Measurements from ENCODE around the gene GSTA2.
"Not testable (repeated sequence)": the region's sequence is repeated elsewhere in the genome, so short reads cannot be mapped to it uniquely, and the experiment has no call there.

Gene GSTA2

DNA sequence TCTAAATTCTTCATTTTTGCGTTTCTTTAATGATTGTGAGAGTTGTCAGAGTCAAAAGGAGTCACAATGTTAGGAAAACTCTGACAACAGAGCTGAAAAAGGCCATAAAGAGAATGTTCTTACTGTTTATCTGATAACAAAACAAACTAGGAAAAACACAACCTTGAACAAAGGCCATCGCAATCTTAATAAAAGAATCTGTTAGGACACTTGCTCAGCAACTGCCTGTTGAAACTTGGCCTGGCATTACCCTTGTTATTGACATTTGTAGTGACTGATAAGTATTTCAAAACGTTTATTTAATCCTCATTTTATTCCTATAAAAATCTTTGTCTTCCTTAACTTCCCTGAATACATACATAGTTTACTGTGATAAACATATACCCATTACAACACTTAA lies 24.6 kb upstream of the GSTA2 start:
- peaks cover 6% of the 10 kb centered on the region for H3K4me1 ChIP-seq (ENCODE audit: control insufficient read depth, insufficient read depth, low read length, poor library complexity, severe bottlenecking)
- H3K9me3 ChIP-seq (ENCODE audit: control insufficient read depth, low read length) = peaks cover 6% of the 10 kb centered on the region
- no peaks in the 10 kb centered on the region for H3K36me3 ChIP-seq (ENCODE audit: control insufficient read depth, insufficient read depth, low read length)
- no peak overlapping the region for H3K27ac ChIP-seq (ENCODE audit: low read depth, low read length, severe bottlenecking)
- no CpG with 5 or more reads among the region's 3 CpGs for WGBS, 2 experiments (ENCODE audit: insufficient coverage in 2 of 2)
- H3K4me3 ChIP-seq (ENCODE audit: extremely low read depth, insufficient read depth, low read length, poor library complexity, severe bottlenecking) = no peak overlapping the region

DNA sequence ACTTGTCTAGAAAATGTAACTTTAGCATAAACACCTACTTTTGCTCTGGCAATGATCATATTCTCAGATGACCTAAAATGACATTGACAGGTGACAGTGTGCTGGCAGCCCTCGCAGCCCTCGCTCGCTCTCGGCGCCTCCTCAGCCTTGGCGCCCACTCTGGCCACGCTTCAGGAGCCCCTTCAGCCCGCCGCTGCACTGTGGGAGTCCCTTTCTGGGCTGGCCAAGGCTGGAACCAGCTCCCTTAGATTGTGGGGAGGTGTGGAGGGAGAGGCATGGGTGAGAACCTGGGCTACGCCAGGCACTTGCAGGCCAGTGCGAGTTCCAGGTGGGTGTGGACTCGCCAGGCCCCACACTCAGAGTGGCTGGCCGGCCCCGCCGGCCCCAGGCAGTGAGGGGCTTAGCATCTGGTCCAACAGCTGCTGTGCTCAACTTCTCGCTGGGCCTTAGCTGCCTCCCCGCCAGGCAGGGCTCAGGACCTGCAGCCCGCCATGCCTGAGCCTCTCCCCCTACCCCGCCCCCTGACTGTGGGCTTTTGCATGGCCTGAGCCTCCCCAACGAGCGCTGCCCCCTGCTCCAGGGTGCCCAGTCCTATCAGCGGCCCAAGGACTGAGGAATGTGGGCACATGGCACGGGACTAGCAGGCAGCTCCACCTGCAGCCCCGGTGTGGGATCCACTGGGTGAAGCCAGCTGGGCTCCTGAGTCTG lies 23.1 kb upstream of the GSTA2 start:
- H3K27ac ChIP-seq (ENCODE audit: low read depth, low read length, severe bottlenecking) = no peak overlapping the region
- WGBS, 2 experiments (ENCODE audit: insufficient coverage in 2 of 2) = 91 to 97% methylated on average over 13 to 23 of the region's 24 CpGs
- no peaks in the 10 kb centered on the region for H3K36me3 ChIP-seq (ENCODE audit: control insufficient read depth, insufficient read depth, low read length)
- peaks cover 6% of the 10 kb centered on the region for H3K4me1 ChIP-seq (ENCODE audit: control insufficient read depth, insufficient read depth, low read length, poor library complexity, severe bottlenecking)
- no peak overlapping the region for H3K4me3 ChIP-seq (ENCODE audit: extremely low read depth, insufficient read depth, low read length, poor library complexity, severe bottlenecking)
- H3K9me3 ChIP-seq (ENCODE audit: control insufficient read depth, low read length) = no peaks in the 10 kb centered on the region

DNA sequence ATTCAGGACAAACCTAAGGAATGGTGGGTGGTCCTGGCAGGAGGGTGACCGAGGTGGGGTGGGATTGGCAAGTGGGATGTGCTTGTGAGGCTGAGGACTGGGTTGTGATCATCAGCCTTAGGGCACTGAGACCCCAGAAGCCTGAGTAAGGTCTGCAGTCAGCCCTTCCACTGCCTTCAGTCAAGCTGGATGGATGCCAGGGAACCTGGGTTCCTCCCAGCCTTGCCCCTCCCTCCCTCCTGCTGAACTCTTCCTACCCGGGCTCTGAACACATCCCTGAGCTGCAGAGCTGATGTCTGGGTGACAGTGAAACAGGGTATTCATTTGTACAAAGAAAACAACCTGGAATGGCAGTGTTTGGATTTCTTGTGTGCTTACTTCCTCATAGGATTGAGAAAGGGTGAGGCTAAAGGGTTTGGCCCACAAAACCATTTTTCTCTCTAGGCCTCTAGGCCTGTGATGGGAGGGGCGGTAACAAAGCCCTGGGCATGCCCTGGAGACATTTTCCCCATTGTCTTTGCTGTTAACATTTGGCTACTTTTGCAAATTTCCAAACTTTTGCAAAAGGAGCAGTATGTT lies 19.5 kb upstream of the GSTA2 start:
- not testable (repeated sequence) for H3K27ac ChIP-seq (ENCODE audit: low read depth, low read length, severe bottlenecking); H3K4me3 ChIP-seq (ENCODE audit: extremely low read depth, insufficient read depth, low read length, poor library complexity, severe bottlenecking); H3K4me1 ChIP-seq (ENCODE audit: control insufficient read depth, insufficient read depth, low read length, poor library complexity, severe bottlenecking)

DNA sequence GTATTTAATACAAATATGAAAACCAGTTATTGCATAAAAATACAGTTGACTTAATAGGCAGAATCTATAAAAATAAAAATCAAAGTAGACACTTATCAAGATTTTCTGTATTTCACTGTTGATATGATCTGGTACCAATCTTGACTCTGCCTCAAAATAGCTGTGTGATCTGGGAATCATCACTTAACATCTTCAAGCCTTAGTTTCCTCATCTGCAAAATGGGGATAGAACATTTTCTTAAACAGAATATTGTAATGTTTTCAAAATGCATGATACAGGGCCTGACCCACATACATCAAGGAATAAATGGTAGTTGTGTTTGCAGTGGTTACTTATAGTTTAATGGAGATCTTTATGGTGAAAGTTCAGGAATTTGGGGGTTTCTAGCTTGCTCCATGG lies 18.9 kb upstream of the GSTA2 start:
- H3K4me1 ChIP-seq (ENCODE audit: control insufficient read depth, insufficient read depth, low read length, poor library complexity, severe bottlenecking); H3K36me3 ChIP-seq (ENCODE audit: control insufficient read depth, insufficient read depth, low read length); H3K4me3 ChIP-seq (ENCODE audit: extremely low read depth, insufficient read depth, low read length, poor library complexity, severe bottlenecking); H3K9me3 ChIP-seq (ENCODE audit: control insufficient read depth, low read length); H3K27ac ChIP-seq (ENCODE audit: low read depth, low read length, severe bottlenecking): not testable (repeated sequence)

More for the DNA sequence above, 19.5 kb upstream of the GSTA2 start:
- H3K9me3 ChIP-seq (ENCODE audit: control insufficient read depth, low read length); H3K36me3 ChIP-seq (ENCODE audit: control insufficient read depth, insufficient read depth, low read length): not testable (repeated sequence)
- 91% methylated on average over 1 of the region's 3 CpGs; no CpG with 5 or more reads in 1 of the 2 experiments for WGBS, 2 experiments (ENCODE audit: insufficient coverage in 2 of 2)

DNA sequence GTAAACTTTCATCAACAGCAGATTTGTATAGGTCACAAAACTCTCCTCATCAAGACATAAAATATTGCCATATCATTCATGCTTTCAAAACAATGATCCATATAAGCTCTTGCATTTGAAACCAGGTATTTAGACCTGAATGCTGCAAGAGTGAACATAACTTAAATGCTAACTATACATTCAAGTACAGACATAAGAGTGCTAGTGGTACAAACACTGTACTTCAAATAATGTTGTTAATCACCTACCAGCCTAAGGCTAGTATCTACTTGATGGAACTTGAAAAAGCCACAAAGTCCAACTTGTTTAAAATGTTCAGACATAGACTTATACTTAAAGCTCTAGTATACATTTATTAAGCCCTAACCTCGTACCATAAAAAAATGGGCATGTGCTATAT lies 16.0 kb upstream of the GSTA2 start:
- H3K4me1 ChIP-seq (ENCODE audit: control insufficient read depth, insufficient read depth, low read length, poor library complexity, severe bottlenecking) = no peaks in the 10 kb centered on the region
- H3K27ac ChIP-seq (ENCODE audit: low read depth, low read length, severe bottlenecking) = no peak overlapping the region
- WGBS, 2 experiments (ENCODE audit: insufficient coverage in 2 of 2) = 88% methylated on average over 1 of the region's 1 CpG; no CpG with 5 or more reads in 1 of the 2 experiments
- no peaks in the 10 kb centered on the region for H3K36me3 ChIP-seq (ENCODE audit: control insufficient read depth, insufficient read depth, low read length)
- H3K9me3 ChIP-seq (ENCODE audit: control insufficient read depth, low read length) = no peaks in the 10 kb centered on the region
- no peak overlapping the region for H3K4me3 ChIP-seq (ENCODE audit: extremely low read depth, insufficient read depth, low read length, poor library complexity, severe bottlenecking)

DNA sequence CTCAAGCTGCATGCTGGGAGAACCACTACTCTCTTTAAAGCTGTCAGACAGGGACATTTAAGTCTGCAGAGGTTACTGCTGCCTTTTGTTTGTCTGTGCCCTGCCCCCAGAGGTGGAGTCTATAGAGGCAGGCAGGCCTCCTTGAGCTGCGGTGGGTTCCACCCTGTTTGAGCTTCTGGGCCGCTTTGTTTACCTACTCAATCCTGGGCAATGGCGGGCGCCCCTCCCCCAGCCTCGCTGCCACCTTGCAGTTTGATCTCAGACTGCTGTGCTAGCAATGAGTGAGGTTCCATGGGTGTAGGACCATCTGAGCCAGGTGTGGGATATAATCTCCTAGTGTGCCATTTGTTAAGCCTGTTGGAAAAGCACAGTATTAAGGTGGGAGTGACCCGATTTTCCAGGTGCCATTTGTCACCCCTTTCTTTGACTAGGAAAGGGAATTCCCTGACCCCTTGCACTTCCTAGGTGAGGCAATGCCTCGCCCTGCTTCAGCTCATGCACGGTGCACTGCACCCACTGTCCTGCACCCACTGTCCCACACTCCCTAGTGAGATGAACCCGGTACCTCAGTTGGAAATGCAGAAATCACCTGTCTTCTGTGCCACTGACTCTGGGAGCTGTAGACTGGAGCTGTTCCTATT lies 13.6 kb upstream of the GSTA2 start:
- H3K4me1 ChIP-seq (ENCODE audit: control insufficient read depth, insufficient read depth, low read length, poor library complexity, severe bottlenecking); H3K27ac ChIP-seq (ENCODE audit: low read depth, low read length, severe bottlenecking); H3K4me3 ChIP-seq (ENCODE audit: extremely low read depth, insufficient read depth, low read length, poor library complexity, severe bottlenecking); H3K9me3 ChIP-seq (ENCODE audit: control insufficient read depth, low read length); H3K36me3 ChIP-seq (ENCODE audit: control insufficient read depth, insufficient read depth, low read length): not testable (repeated sequence)
- whole genome bisulfite sequencing, 2 experiments (ENCODE audit: insufficient coverage in 2 of 2) = 83 to 95% methylated on average over 3 to 4 of the region's 9 CpGs

DNA sequence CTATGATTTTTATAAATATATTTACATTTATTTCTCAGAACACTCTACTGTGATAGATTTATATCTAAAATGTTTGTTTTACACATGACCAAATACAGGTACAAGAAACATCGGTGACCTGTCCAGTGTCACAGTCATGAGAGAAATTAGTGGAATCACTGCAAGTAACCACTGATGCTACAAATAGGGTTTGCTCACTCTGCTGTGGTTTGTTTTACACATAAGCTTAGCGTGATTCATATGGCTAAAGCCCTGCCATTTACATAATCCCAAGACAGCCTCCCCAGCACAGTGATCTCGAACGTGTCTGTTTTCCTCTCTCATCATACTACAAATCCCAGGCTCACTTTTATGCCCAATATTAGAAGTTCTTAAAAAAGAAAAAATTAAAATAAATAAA lies 6.1 kb upstream of the GSTA2 start:
- 100% methylated on average over 1 of the region's 4 CpGs; no CpG with 5 or more reads in 1 of the 2 experiments for WGBS, 2 experiments (ENCODE audit: insufficient coverage in 2 of 2)
- not testable (repeated sequence) for H3K27ac ChIP-seq (ENCODE audit: low read depth, low read length, severe bottlenecking); H3K4me1 ChIP-seq (ENCODE audit: control insufficient read depth, insufficient read depth, low read length, poor library complexity, severe bottlenecking); H3K9me3 ChIP-seq (ENCODE audit: control insufficient read depth, low read length); H3K36me3 ChIP-seq (ENCODE audit: control insufficient read depth, insufficient read depth, low read length); H3K4me3 ChIP-seq (ENCODE audit: extremely low read depth, insufficient read depth, low read length, poor library complexity, severe bottlenecking)

DNA sequence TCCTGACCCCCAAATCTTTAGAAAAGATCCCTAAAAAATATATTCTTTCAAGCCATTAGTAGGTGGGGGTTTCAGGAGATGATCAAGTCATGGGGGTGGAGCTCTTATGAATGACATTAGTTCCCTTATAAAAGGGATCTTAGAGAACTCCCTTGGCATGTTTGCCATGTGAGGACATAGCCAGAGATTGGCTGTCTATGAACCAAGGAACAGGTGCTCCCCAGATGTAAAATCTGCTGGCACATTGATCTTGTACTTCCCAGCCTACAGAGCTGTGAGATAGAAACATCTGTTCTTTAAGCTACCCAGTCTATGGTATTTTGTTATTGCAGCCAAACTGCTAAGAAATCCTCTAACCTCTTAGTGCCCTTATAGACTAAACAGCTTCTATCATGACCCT lies 4.4 kb upstream of the GSTA2 start:
- H3K27ac ChIP-seq (ENCODE audit: low read depth, low read length, severe bottlenecking); H3K4me1 ChIP-seq (ENCODE audit: control insufficient read depth, insufficient read depth, low read length, poor library complexity, severe bottlenecking); H3K4me3 ChIP-seq (ENCODE audit: extremely low read depth, insufficient read depth, low read length, poor library complexity, severe bottlenecking); H3K9me3 ChIP-seq (ENCODE audit: control insufficient read depth, low read length); H3K36me3 ChIP-seq (ENCODE audit: control insufficient read depth, insufficient read depth, low read length): not testable (repeated sequence)

DNA sequence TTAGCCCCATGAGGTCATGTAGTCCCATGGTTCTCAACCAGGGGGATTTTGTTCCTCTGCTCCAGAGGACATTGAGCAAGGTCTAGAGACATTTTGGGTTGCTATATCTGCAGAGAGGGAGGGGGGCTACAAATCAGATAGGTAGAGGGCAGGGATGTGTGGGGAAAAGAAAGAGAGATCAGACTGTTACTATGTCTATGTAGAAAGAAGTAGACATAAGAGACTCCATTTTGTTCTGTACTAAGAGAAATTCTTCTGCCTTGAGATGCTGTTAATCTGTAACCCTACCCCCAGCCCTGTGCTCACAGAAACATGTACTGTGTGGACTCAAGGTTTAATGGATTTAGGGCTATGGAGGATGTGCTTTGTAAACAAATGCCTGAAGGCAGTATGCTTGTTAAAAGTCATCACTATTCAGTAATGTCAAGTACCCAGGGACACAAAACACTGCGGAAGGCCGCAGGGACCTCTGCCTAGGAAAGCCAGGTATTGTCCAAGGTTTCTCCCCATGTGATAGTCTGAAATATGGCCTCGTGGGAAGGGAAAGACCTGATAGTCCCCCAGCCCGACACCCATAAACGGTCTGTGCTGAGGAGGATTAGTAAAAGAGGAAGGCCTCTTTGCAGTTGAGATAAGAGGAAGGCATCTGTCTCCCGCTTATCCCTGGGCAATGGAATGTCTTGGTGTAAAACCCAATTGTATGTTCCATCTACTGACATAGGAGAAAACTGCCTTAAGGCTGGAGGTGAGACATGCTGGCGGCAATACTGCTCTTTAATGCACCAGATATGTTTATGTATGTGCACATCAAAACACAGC lies 1.4 kb downstream of the GSTA2 start:
- not testable (repeated sequence) for H3K9me3 ChIP-seq (ENCODE audit: control insufficient read depth, low read length); H3K36me3 ChIP-seq (ENCODE audit: control insufficient read depth, insufficient read depth, low read length); H3K27ac ChIP-seq (ENCODE audit: low read depth, low read length, severe bottlenecking); H3K4me1 ChIP-seq (ENCODE audit: control insufficient read depth, insufficient read depth, low read length, poor library complexity, severe bottlenecking); H3K4me3 ChIP-seq (ENCODE audit: extremely low read depth, insufficient read depth, low read length, poor library complexity, severe bottlenecking)
- WGBS, 2 experiments (ENCODE audit: insufficient coverage in 2 of 2) = no CpG with 5 or more reads among the region's 7 CpGs

DNA sequence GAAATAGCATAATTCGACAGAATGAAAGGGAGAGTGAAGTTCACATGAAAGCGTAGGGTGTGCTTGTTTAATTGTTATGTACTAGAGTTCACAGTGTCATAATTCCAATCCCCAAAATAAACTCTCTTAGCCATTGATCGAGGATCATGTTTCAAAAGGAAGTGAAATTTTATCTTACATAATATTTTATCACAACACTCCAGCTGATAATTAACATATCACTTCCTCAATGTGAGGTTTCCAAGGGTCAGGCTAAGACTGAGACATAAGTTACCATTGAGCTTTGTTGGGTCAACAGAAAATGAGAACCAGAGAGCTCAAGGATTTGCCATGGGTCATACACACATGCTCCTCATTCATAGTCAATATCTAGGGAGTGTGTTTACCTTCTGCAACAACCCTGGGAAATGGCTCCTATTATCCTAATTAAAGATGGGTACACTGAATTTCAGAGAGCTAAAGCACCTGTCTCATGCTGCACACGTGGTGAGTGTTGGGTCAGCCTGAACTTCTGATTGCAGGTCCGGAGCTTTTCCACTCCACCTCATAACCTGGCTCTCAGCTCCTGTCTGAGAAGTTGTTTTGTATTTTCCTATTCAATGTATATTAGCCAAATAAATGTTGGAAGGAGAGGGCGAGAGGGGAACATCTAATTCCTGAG lies 3.0 kb downstream of the GSTA2 start:
- Histone ChIP-seq H3K4me3 (ENCODE audit: extremely low read depth, insufficient read depth, low read length, poor library complexity, severe bottlenecking) (no peak overlapping the region), H3K36me3 (ENCODE audit: control insufficient read depth, insufficient read depth, low read length) (no peaks in the 10 kb centered on the region), H3K9me3 (ENCODE audit: control insufficient read depth, low read length) (no peaks in the 10 kb centered on the region), H3K27ac (ENCODE audit: low read depth, low read length, severe bottlenecking) (no peak overlapping the region), H3K4me1 (ENCODE audit: control insufficient read depth, insufficient read depth, low read length, poor library complexity, severe bottlenecking) (peaks cover 5% of the 10 kb centered on the region)
- 80% methylated on average over 1 of the region's 6 CpGs; no CpG with 5 or more reads in 1 of the 2 experiments for WGBS, 2 experiments (ENCODE audit: insufficient coverage in 2 of 2)

All from mesodermal cell (in vitro differentiated cells).